ENCODE results near the gene PPCDC. TPM values are rescaled to one million over a fixed set of nuclear protein-coding genes. Genes with fewer than 3 reads are reported as not detected.

The PPCDC gene
- total RNA-seq, 1 donor, result 17.4 TPM

DNA sequence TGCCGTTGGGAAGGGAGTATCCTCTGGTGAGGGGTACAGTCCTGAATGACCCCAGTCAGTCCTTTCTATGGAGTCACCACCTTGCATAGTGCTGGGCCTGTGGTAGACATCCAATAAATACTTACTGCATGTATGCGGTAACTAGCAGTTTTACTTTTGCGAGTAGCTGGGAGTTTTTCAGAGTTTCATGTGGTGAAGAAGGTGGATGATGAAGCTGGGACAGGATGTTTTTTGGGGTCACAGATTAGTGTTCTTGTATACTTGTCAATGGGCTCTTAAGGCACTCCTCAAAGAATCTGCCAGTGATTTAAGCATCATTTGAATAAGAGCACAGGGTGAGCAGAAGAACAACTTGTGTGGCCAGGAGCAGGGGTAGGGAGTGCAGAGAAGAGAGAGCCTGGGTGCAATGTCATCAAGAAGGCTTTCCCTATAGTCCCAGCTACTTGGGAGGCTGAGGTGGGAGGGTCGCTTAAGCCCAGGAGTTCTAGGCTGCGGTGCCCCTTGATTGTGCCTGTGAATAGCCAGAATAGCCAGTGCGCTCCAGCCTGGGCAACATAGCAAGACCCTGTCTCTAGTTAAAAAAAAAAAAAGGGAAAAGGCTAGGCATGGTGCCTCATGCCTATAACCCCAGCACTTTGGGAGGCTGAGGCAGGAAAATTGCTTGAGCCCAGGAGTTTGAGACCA, 22.1 kb downstream of the PPCDC start:
- Histone ChIP-seq H3K4me1 (ENCODE audit: insufficient read depth, low read length) (peaks cover 76% of the 10 kb centered on the region), H3K9me3 (ENCODE audit: low read depth, low read length) (no peaks in the 10 kb centered on the region), H3K4me3 (ENCODE audit: low read length) (no peak overlapping the region), H3K27me3 (ENCODE audit: insufficient read depth, low read length) (no peaks in the 10 kb centered on the region)

DNA sequence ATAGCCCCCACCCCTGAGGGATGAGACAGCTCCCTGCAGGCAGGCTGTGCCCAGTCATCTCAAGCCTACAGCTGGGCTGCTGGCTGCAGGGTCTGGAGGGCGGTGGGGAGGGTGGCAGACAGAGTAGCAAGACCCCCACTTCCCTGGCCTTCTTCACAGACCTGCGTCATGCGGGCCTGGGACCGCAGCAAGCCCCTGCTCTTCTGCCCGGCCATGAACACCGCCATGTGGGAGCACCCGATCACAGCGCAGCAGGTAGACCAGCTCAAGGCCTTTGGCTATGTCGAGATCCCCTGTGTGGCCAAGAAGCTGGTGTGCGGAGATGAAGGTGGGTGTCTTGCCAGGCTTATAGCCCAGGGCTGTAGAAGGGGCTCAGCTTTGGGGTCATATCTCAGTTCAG, 25.0 kb downstream of the PPCDC start:
- no peak overlapping the region for H3K4me3 ChIP-seq (ENCODE audit: low read length)
- no peaks in the 10 kb centered on the region for H3K9me3 ChIP-seq (ENCODE audit: low read depth, low read length)
- H3K4me1 ChIP-seq (ENCODE audit: insufficient read depth, low read length), result peaks cover 56% of the 10 kb centered on the region
- no peaks in the 10 kb centered on the region for H3K27me3 ChIP-seq (ENCODE audit: insufficient read depth, low read length)

DNA sequence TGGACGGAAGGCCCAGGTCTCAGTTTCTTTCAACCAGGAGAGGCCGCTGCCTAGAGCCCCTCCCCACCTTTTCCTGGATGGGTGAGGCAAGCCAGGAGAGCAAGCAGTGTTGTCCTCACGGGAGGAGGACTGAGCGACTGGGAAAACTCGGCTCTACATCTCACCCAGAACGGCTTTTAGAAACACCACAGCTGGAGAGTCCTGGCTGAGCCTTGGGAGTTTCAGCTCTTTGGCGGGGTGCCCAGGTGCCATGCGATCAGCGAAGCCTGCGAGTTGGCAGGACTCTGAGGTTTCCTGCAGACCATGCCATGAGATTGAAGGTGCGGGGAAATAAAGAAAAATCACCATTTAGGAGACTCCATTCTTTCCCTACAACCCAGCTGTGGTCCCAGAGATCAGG, 26.0 kb downstream of the PPCDC start:
- Histone ChIP-seq H3K9me3 (ENCODE audit: low read depth, low read length) (no peaks in the 10 kb centered on the region), H3K4me1 (ENCODE audit: insufficient read depth, low read length) (peaks cover 46% of the 10 kb centered on the region), H3K27me3 (ENCODE audit: insufficient read depth, low read length) (no peaks in the 10 kb centered on the region), H3K4me3 (ENCODE audit: low read length) (no peak overlapping the region)

GRCh38 chr15:75050283-75050682, 26.9 kb downstream of the PPCDC start:
- no peak overlapping the region for H3K4me3 ChIP-seq (ENCODE audit: low read length)
- H3K4me1 ChIP-seq (ENCODE audit: insufficient read depth, low read length), result peaks cover 37% of the 10 kb centered on the region
- no peaks in the 10 kb centered on the region for H3K9me3 ChIP-seq (ENCODE audit: low read depth, low read length)
- H3K27me3 ChIP-seq (ENCODE audit: insufficient read depth, low read length), result no peaks in the 10 kb centered on the region

DNA sequence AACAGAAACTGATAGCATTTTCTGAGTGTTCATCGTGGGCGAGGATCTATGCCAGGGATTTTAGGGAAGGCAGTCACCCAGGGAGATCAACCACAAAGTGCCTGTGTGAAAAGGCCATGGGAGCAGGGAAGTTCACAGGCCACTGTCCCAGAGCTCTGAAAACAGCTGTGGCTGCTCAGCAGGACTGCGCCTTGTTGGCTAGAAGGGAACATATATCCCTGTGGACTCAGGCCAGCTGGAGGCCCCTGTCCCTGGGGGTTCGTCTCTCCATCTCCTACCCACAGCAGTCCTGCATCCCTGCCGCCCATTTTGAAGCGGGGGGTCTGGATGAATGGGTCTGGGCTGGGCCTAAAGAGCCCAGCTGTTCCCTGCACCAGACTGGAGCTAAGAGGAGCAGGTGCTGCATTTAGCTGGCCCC, 27.8 kb downstream of the PPCDC start:
- no peak overlapping the region for H3K4me3 ChIP-seq (ENCODE audit: low read length)
- H3K9me3 ChIP-seq (ENCODE audit: low read depth, low read length), result no peaks in the 10 kb centered on the region
- no peaks in the 10 kb centered on the region for H3K27me3 ChIP-seq (ENCODE audit: insufficient read depth, low read length)
- peaks cover 28% of the 10 kb centered on the region for H3K4me1 ChIP-seq (ENCODE audit: insufficient read depth, low read length)

DNA sequence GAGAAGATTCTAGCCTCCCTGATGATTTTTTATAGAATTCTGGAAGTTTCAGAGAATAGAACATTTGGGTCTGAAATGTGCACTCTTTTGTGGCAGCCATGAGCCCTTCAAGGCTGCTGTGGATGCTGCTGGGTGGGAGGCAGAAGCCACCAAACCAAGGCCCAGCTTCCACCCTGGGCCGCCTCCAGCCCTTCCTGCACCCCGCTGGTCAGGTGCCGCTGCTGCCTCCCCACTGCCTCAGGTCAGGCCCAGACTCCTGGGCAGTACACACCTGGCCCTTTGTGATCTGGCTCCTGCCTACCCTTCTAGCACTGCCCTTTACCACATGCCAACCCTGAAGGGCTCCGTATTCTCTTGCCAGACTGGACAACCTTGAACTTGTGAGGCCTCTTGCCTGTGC, 28.3 kb downstream of the PPCDC start:
- Histone ChIP-seq H3K4me1 (ENCODE audit: insufficient read depth, low read length) (peaks cover 23% of the 10 kb centered on the region), H3K4me3 (ENCODE audit: low read length) (no peak overlapping the region), H3K9me3 (ENCODE audit: low read depth, low read length) (no peaks in the 10 kb centered on the region), H3K27me3 (ENCODE audit: insufficient read depth, low read length) (no peaks in the 10 kb centered on the region)

DNA sequence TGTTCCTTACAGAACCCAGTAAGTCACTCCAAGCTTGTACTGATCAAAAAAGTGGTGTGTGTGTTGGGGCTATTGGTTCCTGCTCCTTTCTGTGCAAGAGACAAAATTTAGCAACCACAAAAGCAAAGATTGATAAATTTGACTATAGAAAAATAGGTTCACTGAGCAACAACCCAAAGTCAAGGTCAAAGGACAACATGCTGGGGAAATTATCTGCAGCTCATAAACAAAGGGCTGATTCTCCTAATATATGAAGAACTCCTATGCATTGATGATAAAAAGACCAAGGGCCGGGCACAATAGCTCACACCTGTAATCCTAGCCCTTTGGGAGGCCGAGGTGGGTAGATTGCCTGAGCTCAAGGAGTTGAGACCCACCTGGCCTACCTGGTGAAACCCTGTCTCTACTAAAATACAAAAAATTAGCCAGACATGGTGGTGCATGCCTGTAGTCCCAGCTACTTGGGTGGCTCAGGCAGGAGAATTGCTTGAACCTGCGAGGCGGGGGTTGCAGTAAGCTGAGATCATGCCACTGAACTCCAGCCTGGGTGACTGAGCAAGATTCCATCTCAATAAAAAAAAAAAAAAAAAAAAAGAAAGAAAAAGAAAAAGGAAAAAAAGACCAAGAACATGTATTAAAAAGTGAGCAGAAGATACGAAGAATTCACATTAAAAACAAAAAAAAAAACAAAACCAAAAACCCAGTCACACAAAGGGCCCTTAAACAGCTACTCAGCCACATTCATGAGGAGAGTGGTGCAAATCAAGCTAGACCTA, 29.8 kb downstream of the PPCDC start:
- Histone ChIP-seq H3K27me3 (ENCODE audit: insufficient read depth, low read length) (no peaks in the 10 kb centered on the region), H3K9me3 (ENCODE audit: low read depth, low read length) (no peaks in the 10 kb centered on the region), H3K4me1 (ENCODE audit: insufficient read depth, low read length) (peaks cover 15% of the 10 kb centered on the region), H3K4me3 (ENCODE audit: low read length) (no peak overlapping the region)

DNA sequence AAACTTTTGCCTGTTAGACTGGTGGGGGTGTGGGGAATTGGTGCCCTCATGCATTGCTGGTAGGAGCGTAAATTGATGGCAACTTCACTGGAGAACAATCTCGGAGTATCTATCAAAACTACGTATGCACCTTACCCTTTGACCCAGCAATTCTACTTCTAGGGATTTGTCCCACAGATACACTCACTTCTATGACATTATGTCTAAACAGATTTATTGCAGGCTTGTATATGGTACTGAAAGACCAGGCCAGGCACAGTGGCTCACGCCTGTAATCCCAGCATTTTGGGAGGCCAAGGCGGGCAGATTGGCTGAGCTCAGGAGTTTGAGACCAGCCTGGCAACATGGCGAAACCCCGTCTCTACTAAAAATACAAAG, 30.3 kb downstream of the PPCDC start:
- H3K27me3 ChIP-seq (ENCODE audit: insufficient read depth, low read length), result no peaks in the 10 kb centered on the region

DNA sequence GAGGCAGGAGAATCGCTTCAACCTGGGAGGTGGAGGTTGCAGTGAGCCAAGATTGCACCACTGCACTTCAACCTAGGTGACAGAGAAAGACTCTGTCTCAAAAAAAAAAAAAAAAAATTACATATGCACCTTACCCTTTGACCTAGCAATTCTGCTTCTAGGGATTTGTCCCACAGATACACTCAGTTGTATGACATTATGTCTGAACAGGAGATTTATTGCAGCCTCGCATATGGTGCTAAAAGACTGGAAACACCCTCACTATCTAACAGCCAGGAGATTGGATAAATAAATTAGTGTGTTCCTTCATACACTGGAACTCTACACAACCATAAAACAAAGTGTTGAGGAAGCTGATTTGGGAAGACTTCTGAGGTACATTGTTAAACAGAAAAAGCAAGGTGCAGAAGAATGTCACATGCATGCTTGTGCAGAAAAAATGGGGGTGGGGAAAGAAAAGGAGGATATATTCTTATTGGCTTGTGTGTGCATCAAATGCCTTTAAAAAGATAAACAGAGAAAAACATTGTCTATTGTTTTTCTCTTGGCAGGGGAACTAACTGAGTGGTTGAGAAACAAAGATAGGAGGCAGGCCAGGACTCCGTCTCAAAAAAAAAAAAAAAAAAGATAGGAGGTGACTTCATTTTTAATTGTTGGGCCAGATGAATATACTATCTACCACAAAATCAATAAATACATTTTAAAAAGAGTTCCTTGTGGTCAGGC, 30.9 kb downstream of the PPCDC start:
- no peak overlapping the region for H3K4me3 ChIP-seq (ENCODE audit: low read length)
- no peaks in the 10 kb centered on the region for H3K9me3 ChIP-seq (ENCODE audit: low read depth, low read length)
- H3K27me3 ChIP-seq (ENCODE audit: insufficient read depth, low read length), result no peaks in the 10 kb centered on the region
- peaks cover 16% of the 10 kb centered on the region for H3K4me1 ChIP-seq (ENCODE audit: insufficient read depth, low read length)

More for the DNA sequence above, 30.3 kb downstream of the PPCDC start:
- Histone ChIP-seq H3K9me3 (ENCODE audit: low read depth, low read length) (no peaks in the 10 kb centered on the region), H3K4me1 (ENCODE audit: insufficient read depth, low read length) (peaks cover 16% of the 10 kb centered on the region), H3K4me3 (ENCODE audit: low read length) (no peak overlapping the region)

GRCh38 chr15:75056036-75056435, 32.6 kb downstream of the PPCDC start:
- Histone ChIP-seq H3K4me3 (ENCODE audit: low read length) (no peak overlapping the region), H3K27me3 (ENCODE audit: insufficient read depth, low read length) (no peaks in the 10 kb centered on the region), H3K4me1 (ENCODE audit: insufficient read depth, low read length) (peaks cover 21% of the 10 kb centered on the region), H3K9me3 (ENCODE audit: low read depth, low read length) (no peaks in the 10 kb centered on the region)

GRCh38 chr15:75058127-75058905, 34.9 kb downstream of the PPCDC start:
- Histone ChIP-seq H3K4me3 (ENCODE audit: low read length) (no peak overlapping the region), H3K4me1 (ENCODE audit: insufficient read depth, low read length) (peaks cover 33% of the 10 kb centered on the region), H3K27me3 (ENCODE audit: insufficient read depth, low read length) (no peaks in the 10 kb centered on the region), H3K9me3 (ENCODE audit: low read depth, low read length) (no peaks in the 10 kb centered on the region)

DNA sequence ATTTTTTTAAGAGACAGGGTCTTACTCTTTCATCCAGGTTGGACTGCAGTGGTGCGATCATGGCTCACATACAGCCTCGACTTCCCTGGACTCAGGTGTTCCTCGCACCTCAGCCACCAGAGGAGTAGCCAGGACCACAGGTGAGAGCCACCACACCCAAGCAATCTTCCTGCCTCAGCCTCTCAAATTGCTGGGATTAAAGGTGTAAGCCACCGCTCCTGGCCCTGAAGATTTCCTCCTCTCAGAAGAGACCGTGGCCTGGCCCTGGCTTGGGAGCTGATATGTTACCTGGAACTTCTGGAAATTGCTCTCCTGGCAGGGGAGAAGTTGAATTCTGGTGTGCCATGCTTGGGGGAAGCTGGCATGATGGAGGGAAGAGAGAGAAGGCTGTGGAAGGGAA, 36.2 kb downstream of the PPCDC start:
- no peak overlapping the region for H3K4me3 ChIP-seq (ENCODE audit: low read length)
- peaks cover 38% of the 10 kb centered on the region for H3K4me1 ChIP-seq (ENCODE audit: insufficient read depth, low read length)
- H3K9me3 ChIP-seq (ENCODE audit: low read depth, low read length), result no peaks in the 10 kb centered on the region
- H3K27me3 ChIP-seq (ENCODE audit: insufficient read depth, low read length), result no peaks in the 10 kb centered on the region

DNA sequence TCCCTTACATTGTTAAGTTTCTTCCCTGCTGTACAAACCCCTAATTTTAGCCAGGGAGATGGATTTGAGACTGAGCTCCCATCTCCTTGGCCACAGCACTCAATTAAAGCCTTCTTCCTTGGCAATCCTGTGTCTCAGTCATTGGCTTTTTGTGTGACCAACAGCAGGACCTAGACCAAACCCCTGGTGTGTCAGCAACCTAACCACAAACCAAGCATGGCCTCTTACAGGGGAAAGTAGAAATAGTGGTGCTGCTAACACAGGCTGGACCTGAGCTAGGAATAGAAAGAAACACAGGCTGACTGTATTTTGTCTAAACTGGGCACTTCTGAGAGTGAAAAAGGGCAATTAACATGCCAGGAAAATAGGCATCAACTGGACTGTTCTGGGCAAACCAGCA, 37.9 kb downstream of the PPCDC start:
- Histone ChIP-seq H3K27me3 (ENCODE audit: insufficient read depth, low read length) (no peaks in the 10 kb centered on the region), H3K4me1 (ENCODE audit: insufficient read depth, low read length) (peaks cover 54% of the 10 kb centered on the region), H3K4me3 (ENCODE audit: low read length) (no peak overlapping the region), H3K9me3 (ENCODE audit: low read depth, low read length) (no peaks in the 10 kb centered on the region)

DNA sequence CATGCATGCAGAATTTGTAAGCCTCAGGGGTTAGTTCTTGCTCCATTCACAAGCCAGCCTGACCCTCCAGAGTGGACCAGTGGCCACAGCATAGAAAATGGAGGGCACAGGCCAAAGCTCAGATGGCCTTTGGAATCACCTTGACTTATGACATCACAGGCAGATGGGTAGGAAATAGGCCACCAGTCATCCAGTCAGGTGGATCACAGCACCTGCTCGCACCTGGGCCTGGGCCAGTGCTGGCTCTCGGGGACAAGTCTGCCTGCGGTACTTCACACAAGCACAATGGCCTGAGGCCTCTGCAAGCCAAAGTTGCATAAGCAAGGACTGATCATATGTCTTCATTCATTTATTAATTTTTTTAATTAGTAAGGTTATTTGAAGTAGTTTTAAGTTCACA, 39.3 kb downstream of the PPCDC start:
- no peaks in the 10 kb centered on the region for H3K9me3 ChIP-seq (ENCODE audit: low read depth, low read length)

DNA sequence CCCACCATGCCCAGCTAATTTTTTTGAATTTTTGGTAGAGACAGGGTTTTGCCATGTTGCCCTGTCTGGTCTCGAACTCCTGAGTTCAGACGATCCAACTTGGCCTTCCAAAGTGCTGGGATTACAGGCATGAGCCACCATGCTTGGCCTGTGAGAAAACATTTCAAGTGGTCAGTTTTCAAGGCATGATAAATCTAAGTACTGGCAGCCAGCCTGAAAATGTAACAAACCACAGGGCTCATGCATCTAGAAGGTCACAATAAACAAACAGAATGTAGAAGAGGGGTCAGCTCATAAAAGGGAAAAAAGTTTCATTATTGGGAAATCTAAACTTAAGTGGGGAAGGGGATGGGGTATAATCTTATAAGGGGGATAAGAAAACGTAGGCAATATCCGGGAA, 39.9 kb downstream of the PPCDC start:
- no peaks in the 10 kb centered on the region for H3K27me3 ChIP-seq (ENCODE audit: insufficient read depth, low read length)
- H3K4me3 ChIP-seq (ENCODE audit: low read length), result no peak overlapping the region
- H3K4me1 ChIP-seq (ENCODE audit: insufficient read depth, low read length), result peaks cover 66% of the 10 kb centered on the region
- H3K9me3 ChIP-seq (ENCODE audit: low read depth, low read length), result no peaks in the 10 kb centered on the region

More for the DNA sequence above, 39.3 kb downstream of the PPCDC start:
- Histone ChIP-seq H3K4me1 (ENCODE audit: insufficient read depth, low read length) (peaks cover 66% of the 10 kb centered on the region), H3K27me3 (ENCODE audit: insufficient read depth, low read length) (no peaks in the 10 kb centered on the region), H3K4me3 (ENCODE audit: low read length) (no peak overlapping the region)
